H9 (cell line): ENCODE results near the gene TAF3. TPM values are rescaled to one million over a fixed set of nuclear protein-coding genes. Genes with fewer than 3 reads are reported as not detected.

Experiments used
- DNase-seq: peaks from one replicate; pipeline ENCODE4 v3.0.0-alpha.2; 2017
- H2AFZ ChIP-seq: one replicate; pipeline ENCODE4 v1.6.1; 2013; ENCODE audit warnings: mild to moderate bottlenecking, low read length, control low read depth, moderate library complexity
- H2AK5ac ChIP-seq: 2 replicates; pipeline ENCODE4 v1.6.1; 2013; ENCODE audit warnings: low read length, control low read depth, mixed read lengths; ENCODE audit not compliant: insufficient read length
- H2BK120ac ChIP-seq: one replicate; pipeline ENCODE4 v1.6.1; 2013; ENCODE audit warnings: low read depth, mild to moderate bottlenecking, low read length, control low read depth, inconsistent platforms; ENCODE audit not compliant: poor library complexity, severe bottlenecking
- H2BK12ac ChIP-seq: 2 replicates; pipeline ENCODE4 v1.6.1; 2013; ENCODE audit warnings: low read length, control low read depth, mixed read lengths, low read depth; ENCODE audit not compliant: insufficient read length
- H2BK15ac ChIP-seq: 2 replicates; pipeline ENCODE4 v1.6.1; 2013; ENCODE audit warnings: low read depth, low read length, control low read depth
- H2BK20ac ChIP-seq: one replicate; pipeline ENCODE4 v1.6.1; 2013; ENCODE audit warnings: low read depth, mild to moderate bottlenecking, low read length, control low read depth, inconsistent platforms; ENCODE audit not compliant: poor library complexity, severe bottlenecking
- H2BK5ac ChIP-seq: 2 replicates; pipeline ENCODE4 v1.6.1; 2013; ENCODE audit warnings: low read length, control low read depth, mixed read lengths; ENCODE audit not compliant: insufficient read length
- H3K14ac ChIP-seq: 2 replicates; pipeline ENCODE4 v1.6.1; 2013; ENCODE audit warnings: low read length, control low read depth; ENCODE audit not compliant: insufficient read depth
- H3K18ac ChIP-seq: 2 replicates; pipeline ENCODE4 v1.6.1; 2013; ENCODE audit warnings: low read depth, mild to moderate bottlenecking, mixed read lengths, low read length, control low read depth; ENCODE audit not compliant: insufficient read length
- H3K23ac ChIP-seq: 2 replicates; pipeline ENCODE4 v1.6.1; 2013; ENCODE audit warnings: low read length, control low read depth, mixed read lengths, low read depth; ENCODE audit not compliant: insufficient read length
- H3K23me2 ChIP-seq: 2 replicates; pipeline ENCODE4 v1.6.1; 2013; ENCODE audit warnings: low read depth, mild to moderate bottlenecking, mixed read lengths, low read length, control low read depth; ENCODE audit not compliant: insufficient read length, poor library complexity, severe bottlenecking
- H3K27ac ChIP-seq: 2 replicates; pipeline ENCODE4 v1.5.1; 2013; ENCODE audit warnings: low read length, control low read depth, mixed read lengths, low read depth; ENCODE audit not compliant: insufficient read length
- H3K27me3 ChIP-seq: 2 replicates; pipeline ENCODE4 v1.6.1; 2013; ENCODE audit warnings: low read length, control low read depth, inconsistent platforms; ENCODE audit not compliant: insufficient read depth
- H3K4ac ChIP-seq: 2 replicates; pipeline ENCODE4 v1.6.1; 2013; ENCODE audit warnings: low read depth, mild to moderate bottlenecking, control low read depth, inconsistent platforms, low read length, moderate library complexity
- H3K4me1 ChIP-seq: 2 replicates; pipeline ENCODE4 v1.6.1; 2013; ENCODE audit warnings: low read length, control low read depth, inconsistent platforms; ENCODE audit not compliant: insufficient read depth
- H3K4me2 ChIP-seq: 2 replicates; pipeline ENCODE4 v1.6.1; 2013; ENCODE audit warnings: low read length, control low read depth, mixed read lengths; ENCODE audit not compliant: insufficient read length, insufficient read depth
- H3K56ac ChIP-seq: 2 replicates; pipeline ENCODE4 v1.6.1; 2013; ENCODE audit warnings: low read depth, mild to moderate bottlenecking, mixed read lengths, low read length, control low read depth; ENCODE audit not compliant: insufficient read length
- H3K79me1 ChIP-seq: 2 replicates; pipeline ENCODE4 v1.6.1; 2013; ENCODE audit warnings: low read depth, mild to moderate bottlenecking, moderate library complexity, low read length, control low read depth, inconsistent platforms; ENCODE audit not compliant: insufficient read depth, poor library complexity, severe bottlenecking
- H3K79me2 ChIP-seq: 2 replicates; pipeline ENCODE4 v1.6.1; 2013; ENCODE audit warnings: low read length, control low read depth, inconsistent platforms; ENCODE audit not compliant: insufficient read depth
- H3K9ac ChIP-seq: 2 replicates; pipeline ENCODE4 v1.6.1; 2013; ENCODE audit warnings: low read length, control low read depth, mixed read lengths; ENCODE audit not compliant: insufficient read length; ENCODE audit errors: extremely low read depth
- H3K9me3 ChIP-seq: one replicate; pipeline ENCODE4 v1.6.1; 2013; ENCODE audit warnings: low read depth, low read length, inconsistent platforms; ENCODE audit not compliant: control insufficient read depth
- H3T11ph ChIP-seq: one replicate; pipeline ENCODE4 v1.6.1; 2013; ENCODE audit warnings: mild to moderate bottlenecking, low read length, control low read depth, inconsistent platforms
- H4K20me1 ChIP-seq: one replicate; pipeline ENCODE4 v1.6.1; 2013; ENCODE audit not compliant: control insufficient read depth, insufficient read length, insufficient read depth
- H4K5ac ChIP-seq: 2 replicates; pipeline ENCODE4 v1.6.1; 2013; ENCODE audit warnings: low read depth, mild to moderate bottlenecking, mixed read lengths, low read length, control low read depth; ENCODE audit not compliant: insufficient read length
- H4K8ac ChIP-seq: replicated peaks from 2 replicates; pipeline ENCODE4 v1.6.1; 2013; ENCODE audit warnings: low read length, control low read depth, mixed read lengths, low read depth; ENCODE audit not compliant: insufficient read length
- H4K91ac ChIP-seq: 2 replicates; pipeline ENCODE4 v1.6.1; 2013; ENCODE audit warnings: low read depth, mild to moderate bottlenecking, moderate library complexity, mixed read lengths, low read length, control low read depth; ENCODE audit not compliant: insufficient read length
- H3K27ac Mint-ChIP-seq, 3 experiments: 2 replicates in 2 of 3; 3 replicates in 1 of 3; pipeline ENCODE4 v1.8.0; 2020 to 2021; ENCODE audit warnings: mixed read lengths in 3 of 3, mild to moderate bottlenecking in 1 of 3, moderate library complexity in 1 of 3
- H3K27me3 Mint-ChIP-seq: 2 replicates; pipeline ENCODE4 v1.8.0; 2021; ENCODE audit warnings: low read depth, mild to moderate bottlenecking, moderate library complexity, mixed read lengths
- H3K36me3 Mint-ChIP-seq, 3 experiments: 2 replicates in 2 of 3; 3 replicates in 1 of 3; pipeline ENCODE4 v1.8.0; 2020 to 2021; ENCODE audit warnings: low read depth in 3 of 3, mixed read lengths in 3 of 3; ENCODE audit not compliant: insufficient read depth in 1 of 3
- H3K4me1 Mint-ChIP-seq, 2 experiments: 2 replicates each; pipeline ENCODE4 v1.8.0; 2020; ENCODE audit warnings: mixed read lengths in 2 of 2
- H3K4me3 Mint-ChIP-seq, 2 experiments: 2 replicates in 1 of 2; 3 replicates in 1 of 2; pipeline ENCODE4 v1.8.0; 2020 to 2021; ENCODE audit warnings: mild to moderate bottlenecking in 2 of 2, mixed read lengths in 2 of 2, moderate library complexity in 1 of 2
- H3K9me3 Mint-ChIP-seq, 2 experiments: 2 replicates in 1 of 2; 3 replicates in 1 of 2; pipeline ENCODE4 v1.8.0; 2020; ENCODE audit warnings: mild to moderate bottlenecking in 2 of 2, mixed read lengths in 2 of 2, moderate library complexity in 1 of 2
- WGBS: extraction: QIAGEN DNeasy Blood & Tissue Kit; methylation state at CpG from one replicate; pipeline ENCODE4 v1.1.7; 2013; ENCODE audit warnings: missing lambda C conversion rate, low lambda C conversion rate, mixed read lengths; ENCODE audit not compliant: insufficient read length; ENCODE audit errors: extremely low coverage; 5-methylcytosine and 5-hydroxymethylcytosine counted together
- total RNA-seq: library from RNA; stranded (reverse); gene quantifications from 2 replicates; pipeline ENCODE4 v1.2.1, GENCODE V29; 2021
- TF ChIP-seq, protein P1 (sequence below): fragments of 200-600 bp; sonication (generic); conservative IDR thresholded peaks from 3 replicates; pipeline ENCODE4 v1.8.0; 2021; ENCODE audit warnings: antibody characterized with exemption, mild to moderate bottlenecking

Gene TAF3
- total RNA-seq, 1 experiment from 2014 or later: 10.2 TPM

DNA sequence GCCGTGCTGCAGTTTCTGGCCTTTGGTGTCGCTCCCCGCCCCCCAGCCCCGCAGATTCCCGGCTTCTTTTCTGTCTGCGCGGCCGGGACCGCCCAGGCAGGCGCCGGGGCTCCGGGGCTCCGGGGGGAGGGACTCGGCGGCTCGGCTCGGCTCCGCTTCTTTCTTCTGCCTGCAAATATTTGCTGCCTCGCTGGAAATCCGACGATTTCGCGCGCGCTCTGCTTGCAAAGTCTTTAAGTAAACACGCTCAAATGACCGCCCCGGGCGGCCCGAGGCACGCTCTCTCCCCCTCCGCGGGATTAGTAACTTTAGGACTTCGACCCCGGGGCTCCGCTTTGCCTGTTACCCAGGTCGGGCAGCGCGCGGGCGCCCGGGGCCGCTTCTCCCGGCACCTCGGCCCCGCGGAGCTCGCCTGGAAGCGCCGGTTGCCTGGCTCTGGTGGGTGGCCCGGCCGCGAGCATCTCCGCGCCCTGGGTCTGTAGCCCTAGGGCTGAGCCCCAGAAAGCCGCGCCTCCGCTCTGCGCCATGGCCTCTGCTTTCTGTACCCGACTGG, 232.3 kb downstream of the TAF3 start:
- H2BK20ac ChIP-seq: no peak overlapping the region
- TF ChIP-seq, protein P1, sequence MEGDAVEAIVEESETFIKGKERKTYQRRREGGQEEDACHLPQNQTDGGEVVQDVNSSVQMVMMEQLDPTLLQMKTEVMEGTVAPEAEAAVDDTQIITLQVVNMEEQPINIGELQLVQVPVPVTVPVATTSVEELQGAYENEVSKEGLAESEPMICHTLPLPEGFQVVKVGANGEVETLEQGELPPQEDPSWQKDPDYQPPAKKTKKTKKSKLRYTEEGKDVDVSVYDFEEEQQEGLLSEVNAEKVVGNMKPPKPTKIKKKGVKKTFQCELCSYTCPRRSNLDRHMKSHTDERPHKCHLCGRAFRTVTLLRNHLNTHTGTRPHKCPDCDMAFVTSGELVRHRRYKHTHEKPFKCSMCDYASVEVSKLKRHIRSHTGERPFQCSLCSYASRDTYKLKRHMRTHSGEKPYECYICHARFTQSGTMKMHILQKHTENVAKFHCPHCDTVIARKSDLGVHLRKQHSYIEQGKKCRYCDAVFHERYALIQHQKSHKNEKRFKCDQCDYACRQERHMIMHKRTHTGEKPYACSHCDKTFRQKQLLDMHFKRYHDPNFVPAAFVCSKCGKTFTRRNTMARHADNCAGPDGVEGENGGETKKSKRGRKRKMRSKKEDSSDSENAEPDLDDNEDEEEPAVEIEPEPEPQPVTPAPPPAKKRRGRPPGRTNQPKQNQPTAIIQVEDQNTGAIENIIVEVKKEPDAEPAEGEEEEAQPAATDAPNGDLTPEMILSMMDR: no peak
- H3K36me3 Mint-ChIP-seq: no peaks in the 10 kb centered on the region; a peak in 1 of 7 replicates
- H3K23ac ChIP-seq: no peak overlapping the region
- no peak for DNase-seq
- peaks cover 31% of the 10 kb centered on the region for H3K23me2 ChIP-seq
- H3K79me1 ChIP-seq: no peaks in the 10 kb centered on the region
- no peak overlapping the region for H3K56ac ChIP-seq
- no peak overlapping the region for H3K14ac ChIP-seq
- H2BK5ac ChIP-seq: no peak overlapping the region
- no peak overlapping the region for H2BK120ac ChIP-seq
- H4K20me1 ChIP-seq: no peaks in the 10 kb centered on the region
- no peak overlapping the region for H2AFZ ChIP-seq
- WGBS: no CpG with 5 or more reads among the region's 60 CpGs
- no peaks in the 10 kb centered on the region; the same call in 1 of the 2 replicates for H3K4me1 ChIP-seq
- no peak overlapping the region for H3K18ac ChIP-seq
- H3K9ac ChIP-seq: no peak overlapping the region
- H3K27me3 Mint-ChIP-seq: peaks cover 92% of the 10 kb centered on the region
- H3K4ac ChIP-seq: no peak overlapping the region
- no peak overlapping the region for H2BK15ac ChIP-seq
- H3K79me2 ChIP-seq: no peaks in the 10 kb centered on the region
- no peak overlapping the region for H4K91ac ChIP-seq
- H2AK5ac ChIP-seq: no peak overlapping the region
- H3K4me1 Mint-ChIP-seq: peaks cover 35 to 62% of the 10 kb centered on the region in 2 experiments
- H3K4me2 ChIP-seq: peak overlapping the region; percentile 38
- H4K8ac ChIP-seq: no peak overlapping the region
- no peak overlapping the region for H3K27ac ChIP-seq
- H3K9me3 ChIP-seq: no peaks in the 10 kb centered on the region
- no peaks in the 10 kb centered on the region; a peak in 1 of 5 replicates for H3K9me3 Mint-ChIP-seq
- peaks cover 85% of the 10 kb centered on the region for H3K27me3 ChIP-seq
- H3K27ac Mint-ChIP-seq: no peak overlapping the region
- H3T11ph ChIP-seq: no peak overlapping the region
- H4K5ac ChIP-seq: no peak overlapping the region
- H2BK12ac ChIP-seq: no peak overlapping the region
- peak overlapping the region; percentile 25 to 78; a peak in 4 of 5 replicates for H3K4me3 Mint-ChIP-seq
